NCI-H2107 (cell line): ENCODE measurements around the gene APOB.

ENCODE experiments used
- DNase-seq: peaks from one replicate; lab custom pipeline; 2025; lab: John Stamatoyannopoulos, UW

The APOB gene

GRCh38 chr2:20984408-20984807 is 59.5 kb downstream of the APOB start:
- DNase-seq: no peak

- DNase-seq: no peak
Observed at GRCh38 chr2:20983844-20984243, 60.0 kb downstream of the APOB start.

GRCh38 chr2:20982861-20983260 is 61.0 kb downstream of the APOB start:
- DNase-seq: no peak

- no peak for DNase-seq
Observed at GRCh38 chr2:20977520-20978180, 66.2 kb downstream of the APOB start.

GRCh38 chr2:20976527-20976926 is 67.3 kb downstream of the APOB start:
- DNase-seq: no peak

- no peak for DNase-seq
Observed at GRCh38 chr2:20972792-20973565, 70.9 kb downstream of the APOB start.

GRCh38 chr2:20972110-20972509 is 71.8 kb downstream of the APOB start:
- DNase-seq: no peak

- no peak for DNase-seq
Observed at GRCh38 chr2:20970068-20970467, 73.8 kb downstream of the APOB start.

GRCh38 chr2:20966061-20966595 is 77.7 kb downstream of the APOB start:
- DNase-seq: no peak

- no peak for DNase-seq
Observed at GRCh38 chr2:20965221-20965620, 78.7 kb downstream of the APOB start.

GRCh38 chr2:20963867-20964266 is 80.0 kb downstream of the APOB start:
- no peak for DNase-seq

- no peak for DNase-seq
Observed at GRCh38 chr2:20962939-20963557, 80.8 kb downstream of the APOB start.

GRCh38 chr2:20961858-20962257 is 82.0 kb downstream of the APOB start:
- DNase-seq: no peak

GRCh38 chr2:20960003-20960402 is 83.9 kb downstream of the APOB start:
- DNase-seq: no peak

GRCh38 chr2:20959252-20959651 is 84.6 kb downstream of the APOB start:
- no peak for DNase-seq

GRCh38 chr2:20957788-20958525 is 85.9 kb downstream of the APOB start:
- no peak for DNase-seq

GRCh38 chr2:20955277-20956026 is 88.4 kb downstream of the APOB start:
- DNase-seq: no peak

GRCh38 chr2:20953146-20953824 is 90.6 kb downstream of the APOB start:
- no peak for DNase-seq
